Ishikawa (cell line): Measurements from ENCODE around the gene GPS2.

Experiments
- CEBPB ChIP-seq: IDR thresholded peaks from 2 replicates; pipeline ENCODE4 v1.6.1; 2012
- CREB1 ChIP-seq: IDR thresholded peaks from 2 replicates; pipeline ENCODE4 v1.6.1; 2012; ENCODE audit warnings: low read depth
- EGR1 ChIP-seq: IDR thresholded peaks from 2 replicates; pipeline ENCODE4 v1.6.1; 2012
- EP300 ChIP-seq: IDR thresholded peaks from 2 replicates; pipeline ENCODE4 v1.6.1; 2012; ENCODE audit warnings: borderline replicate concordance
- FOXM1 ChIP-seq: IDR thresholded peaks from 2 replicates; pipeline ENCODE4 v1.6.1; 2012; ENCODE audit warnings: low read depth, borderline replicate concordance
- NFIC ChIP-seq: IDR thresholded peaks from 2 replicates; pipeline ENCODE4 v1.6.1; 2012
- RAD21 ChIP-seq: IDR thresholded peaks from 2 replicates; pipeline ENCODE4 v1.6.1; 2012; ENCODE audit warnings: low read depth
- TAF1 ChIP-seq: IDR thresholded peaks from 2 replicates; pipeline ENCODE4 v1.6.1; 2012; ENCODE audit warnings: low read depth, mild to moderate bottlenecking
- TCF12 ChIP-seq: IDR thresholded peaks from 2 replicates; pipeline ENCODE4 v1.6.1; 2012; ENCODE audit warnings: low read depth
- TEAD4 ChIP-seq: IDR thresholded peaks from 2 replicates; pipeline ENCODE4 v1.6.1; 2012
- YY1 ChIP-seq: IDR thresholded peaks from 2 replicates; pipeline ENCODE4 v1.6.1; 2012; ENCODE audit warnings: low read depth
- ZBTB7A ChIP-seq: IDR thresholded peaks from 2 replicates; pipeline ENCODE4 v1.6.1; 2012; ENCODE audit warnings: low read depth
- TF ChIP-seq, protein P1 (sequence below): IDR thresholded peaks from 2 replicates; pipeline ENCODE4 v1.6.1; 2012
- TF ChIP-seq, protein P2 (sequence below): IDR thresholded peaks from 2 replicates; pipeline ENCODE4 v1.6.1; 2012
- TF ChIP-seq, protein P3 (sequence below): IDR thresholded peaks from 2 replicates; pipeline ENCODE4 v1.6.1; 2012; ENCODE audit warnings: low read depth, mild to moderate bottlenecking

The GPS2 gene

DNA sequence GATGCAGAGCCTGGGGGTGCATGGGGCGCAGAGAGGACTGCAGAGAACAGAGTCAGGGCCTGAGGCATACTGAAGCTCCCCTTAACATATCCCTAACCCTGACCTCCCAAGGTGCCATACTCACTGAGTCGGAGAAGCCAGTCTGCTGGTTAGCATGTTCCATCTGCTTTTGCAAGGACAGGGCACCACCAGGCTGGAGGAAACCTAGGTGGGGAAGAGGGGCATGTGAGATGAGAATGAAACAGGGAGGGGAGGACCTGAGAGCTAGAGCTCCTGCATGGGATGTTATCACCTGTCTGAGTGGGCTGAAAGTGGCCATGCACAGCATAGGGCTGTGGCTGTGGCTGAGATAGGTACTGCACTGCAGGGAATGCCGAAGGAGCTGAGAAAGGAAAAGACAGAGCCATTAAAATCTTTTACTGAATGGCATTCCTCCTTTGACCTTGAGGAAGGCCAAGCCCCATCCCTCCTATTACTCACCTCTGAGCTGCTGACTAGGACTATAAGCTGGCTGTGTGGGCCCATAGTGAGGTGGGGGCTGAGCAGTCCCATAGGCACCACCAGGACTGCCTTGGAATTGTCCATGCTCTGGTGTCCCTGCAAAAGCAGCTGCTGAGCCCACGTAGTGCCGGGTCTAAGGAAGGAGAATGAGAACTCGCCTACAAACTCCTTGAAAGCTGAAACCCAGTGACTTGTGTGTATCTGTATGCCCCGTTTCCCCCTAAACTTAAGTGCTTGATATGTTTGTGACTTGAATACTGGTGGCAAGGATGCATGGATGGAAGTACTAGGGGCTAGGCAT lies 1.9 kb downstream of the GPS2 start:
- TF ChIP-seq CEBPB, result no peak
- TF ChIP-seq CREB1, result no peak
- TF ChIP-seq TEAD4, result no peak
- TF ChIP-seq, protein P1, sequence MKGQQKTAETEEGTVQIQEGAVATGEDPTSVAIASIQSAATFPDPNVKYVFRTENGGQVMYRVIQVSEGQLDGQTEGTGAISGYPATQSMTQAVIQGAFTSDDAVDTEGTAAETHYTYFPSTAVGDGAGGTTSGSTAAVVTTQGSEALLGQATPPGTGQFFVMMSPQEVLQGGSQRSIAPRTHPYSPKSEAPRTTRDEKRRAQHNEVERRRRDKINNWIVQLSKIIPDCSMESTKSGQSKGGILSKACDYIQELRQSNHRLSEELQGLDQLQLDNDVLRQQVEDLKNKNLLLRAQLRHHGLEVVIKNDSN, result no peak

- no peak for TF ChIP-seq FOXM1
- TF ChIP-seq TEAD4, result no peak
- TF ChIP-seq, protein P2, sequence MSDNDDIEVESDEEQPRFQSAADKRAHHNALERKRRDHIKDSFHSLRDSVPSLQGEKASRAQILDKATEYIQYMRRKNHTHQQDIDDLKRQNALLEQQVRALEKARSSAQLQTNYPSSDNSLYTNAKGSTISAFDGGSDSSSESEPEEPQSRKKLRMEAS, result no peak
- TF ChIP-seq CEBPB, result no peak
- TF ChIP-seq, protein P3, sequence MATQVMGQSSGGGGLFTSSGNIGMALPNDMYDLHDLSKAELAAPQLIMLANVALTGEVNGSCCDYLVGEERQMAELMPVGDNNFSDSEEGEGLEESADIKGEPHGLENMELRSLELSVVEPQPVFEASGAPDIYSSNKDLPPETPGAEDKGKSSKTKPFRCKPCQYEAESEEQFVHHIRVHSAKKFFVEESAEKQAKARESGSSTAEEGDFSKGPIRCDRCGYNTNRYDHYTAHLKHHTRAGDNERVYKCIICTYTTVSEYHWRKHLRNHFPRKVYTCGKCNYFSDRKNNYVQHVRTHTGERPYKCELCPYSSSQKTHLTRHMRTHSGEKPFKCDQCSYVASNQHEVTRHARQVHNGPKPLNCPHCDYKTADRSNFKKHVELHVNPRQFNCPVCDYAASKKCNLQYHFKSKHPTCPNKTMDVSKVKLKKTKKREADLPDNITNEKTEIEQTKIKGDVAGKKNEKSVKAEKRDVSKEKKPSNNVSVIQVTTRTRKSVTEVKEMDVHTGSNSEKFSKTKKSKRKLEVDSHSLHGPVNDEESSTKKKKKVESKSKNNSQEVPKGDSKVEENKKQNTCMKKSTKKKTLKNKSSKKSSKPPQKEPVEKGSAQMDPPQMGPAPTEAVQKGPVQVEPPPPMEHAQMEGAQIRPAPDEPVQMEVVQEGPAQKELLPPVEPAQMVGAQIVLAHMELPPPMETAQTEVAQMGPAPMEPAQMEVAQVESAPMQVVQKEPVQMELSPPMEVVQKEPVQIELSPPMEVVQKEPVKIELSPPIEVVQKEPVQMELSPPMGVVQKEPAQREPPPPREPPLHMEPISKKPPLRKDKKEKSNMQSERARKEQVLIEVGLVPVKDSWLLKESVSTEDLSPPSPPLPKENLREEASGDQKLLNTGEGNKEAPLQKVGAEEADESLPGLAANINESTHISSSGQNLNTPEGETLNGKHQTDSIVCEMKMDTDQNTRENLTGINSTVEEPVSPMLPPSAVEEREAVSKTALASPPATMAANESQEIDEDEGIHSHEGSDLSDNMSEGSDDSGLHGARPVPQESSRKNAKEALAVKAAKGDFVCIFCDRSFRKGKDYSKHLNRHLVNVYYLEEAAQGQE, result no peak
- TF ChIP-seq ZBTB7A, result no peak
- no peak for TF ChIP-seq TCF12
- no peak for TF ChIP-seq TAF1
- no peak for TF ChIP-seq CREB1
- no peak for TF ChIP-seq YY1
- TF ChIP-seq, protein P1, result no peak
- TF ChIP-seq EGR1, result no peak
- TF ChIP-seq RAD21, result no peak
- TF ChIP-seq NFIC, result no peak
- no peak for TF ChIP-seq EP300
Measured at GRCh38 chr17:7312432-7313087, 2.6 kb downstream of the GPS2 start.

DNA sequence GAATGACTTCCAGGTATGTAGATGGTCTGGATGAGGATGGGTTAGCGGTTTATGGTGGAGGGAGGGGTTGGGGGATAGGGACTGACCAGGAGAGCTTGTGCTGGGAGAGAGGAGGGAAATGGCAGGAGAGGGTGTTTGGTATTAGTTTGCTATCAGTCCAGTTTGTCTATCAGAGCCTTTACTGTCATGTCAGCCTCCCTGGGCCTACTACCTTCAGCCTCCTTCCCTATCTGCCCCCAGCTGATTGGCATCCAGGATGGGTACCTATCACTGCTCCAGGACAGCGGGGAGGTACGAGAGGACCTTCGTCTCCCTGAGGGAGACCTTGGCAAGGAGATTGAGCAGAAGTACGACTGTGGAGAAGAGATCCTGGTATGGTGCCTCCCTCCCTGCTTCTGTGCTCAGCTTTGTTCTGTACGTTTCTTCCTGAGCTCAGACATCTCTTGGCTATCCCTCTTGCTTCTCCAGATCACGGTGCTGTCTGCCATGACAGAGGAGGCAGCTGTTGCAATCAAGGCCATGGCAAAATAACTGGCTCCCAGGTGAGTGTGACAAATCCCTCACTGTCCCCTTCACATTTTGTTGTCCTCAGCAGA lies 4.0 kb downstream of the GPS2 start:
- no peak for TF ChIP-seq CEBPB
- TF ChIP-seq, protein P2, result no peak
- TF ChIP-seq, protein P3, result no peak
- TF ChIP-seq EGR1, result no peak
- TF ChIP-seq RAD21, result no peak
- no peak for TF ChIP-seq TEAD4
- TF ChIP-seq NFIC, result no peak
- no peak for TF ChIP-seq ZBTB7A
- TF ChIP-seq CREB1, result no peak
- no peak for TF ChIP-seq YY1
- TF ChIP-seq, protein P1, result no peak
- TF ChIP-seq EP300, result no peak
- TF ChIP-seq TAF1, result no peak
- TF ChIP-seq FOXM1, result no peak

DNA sequence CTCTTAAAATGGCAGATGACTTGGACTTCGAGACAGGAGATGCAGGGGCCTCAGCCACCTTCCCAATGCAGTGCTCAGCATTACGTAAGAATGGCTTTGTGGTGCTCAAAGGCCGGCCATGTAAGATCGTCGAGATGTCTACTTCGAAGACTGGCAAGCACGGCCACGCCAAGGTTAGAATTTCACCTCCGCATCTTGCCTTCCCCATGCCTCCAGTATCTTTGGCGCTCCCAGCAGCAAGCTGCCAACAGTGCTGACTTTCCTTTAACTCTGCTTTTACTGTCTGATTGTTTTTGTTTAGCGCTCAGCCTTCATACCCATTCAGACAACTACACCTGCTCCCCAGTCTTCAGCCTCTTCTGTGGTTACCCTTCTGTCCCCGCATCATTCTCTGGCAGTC lies 5.5 kb downstream of the GPS2 start:
- TF ChIP-seq FOXM1 (no peak), EP300 (no peak)
- TF ChIP-seq, protein P1, result no peak
